GM18868 (cell line): ENCODE results near the gene P2RX5.

Source experiments
- ATAC-seq: cut with Tn5 transposase; IDR thresholded peaks from one replicate; pipeline ENCODE4 v1.9.1; 2021; ENCODE audit warnings: mild to moderate bottlenecking, moderate library complexity; ENCODE audit not compliant: unreplicated experiment

P2RX5 gene

DNA sequence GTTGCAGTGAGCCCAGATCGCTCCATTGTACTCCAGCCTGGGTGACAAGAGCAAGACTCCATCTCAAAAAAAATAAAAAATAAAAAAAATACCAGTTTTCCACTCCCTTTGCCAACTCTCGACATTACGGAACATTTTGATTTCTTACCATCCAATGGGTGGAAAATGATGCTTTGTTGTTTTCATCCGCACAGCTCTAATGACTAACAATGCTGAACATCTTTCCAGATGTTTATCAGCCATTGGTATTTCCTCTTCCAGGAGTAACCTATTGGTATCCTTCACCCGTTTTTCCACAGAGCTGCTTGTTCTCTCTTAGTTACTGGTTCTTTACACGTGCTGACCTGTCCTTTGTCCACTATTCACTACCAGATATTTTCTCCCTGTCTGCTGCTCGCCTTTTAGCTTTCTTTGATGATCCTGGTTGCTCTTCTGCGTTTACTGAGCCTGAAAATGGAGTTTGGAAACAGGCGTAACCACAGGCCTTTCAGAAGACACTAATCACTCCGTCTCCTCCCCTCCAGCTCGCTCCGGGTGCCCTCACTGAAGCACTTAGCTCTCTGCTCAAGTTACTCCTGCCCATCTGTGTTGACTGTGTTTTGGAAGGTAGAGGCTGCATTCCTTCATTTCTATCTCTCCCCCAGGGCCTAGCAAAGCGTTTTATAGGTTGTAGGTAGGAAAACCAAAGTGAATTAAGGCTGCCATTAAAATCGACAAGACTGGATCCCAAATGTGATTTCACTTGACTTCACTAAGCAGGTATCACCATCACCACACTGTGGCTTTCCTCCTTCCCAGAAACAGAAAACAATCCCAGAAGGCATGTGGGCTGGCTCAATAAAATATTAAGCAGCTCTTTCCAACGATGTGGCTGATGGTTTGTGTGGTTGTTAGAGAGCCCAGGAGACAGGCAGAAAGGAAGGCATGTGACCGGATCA, 68.9 kb downstream of the P2RX5 start:
- no peak for ATAC-seq
